ENCODE data around the gene ALK. TPM values are rescaled to one million over a fixed set of nuclear protein-coding genes. Genes with fewer than 3 reads are reported as not detected.

The ALK gene
- total RNA-seq, 4 donors from 2014 or later, result 0.06 to 4.1 TPM; not detected in 2

DNA sequence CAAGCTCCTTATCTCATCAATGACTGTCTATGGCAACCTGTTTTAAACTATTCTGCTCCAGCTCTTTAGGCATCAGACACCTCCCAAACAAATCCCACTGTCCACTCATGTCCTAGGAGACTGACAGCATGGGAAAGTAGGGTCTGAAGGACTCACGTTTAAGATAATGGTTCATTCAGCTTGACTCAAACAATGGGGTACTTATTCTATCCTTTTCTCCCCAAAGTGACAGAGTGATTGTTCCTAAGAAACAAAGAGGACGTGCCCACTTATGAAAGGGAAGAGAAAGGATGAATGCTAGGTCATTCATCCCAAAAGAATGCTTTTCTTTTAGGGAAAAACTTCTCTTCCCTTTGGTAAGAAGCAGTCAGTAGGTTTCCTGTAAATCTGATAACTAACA, 41.9 kb downstream of the ALK start:
- no peaks in the 10 kb centered on the region for H3K36me3 ChIP-seq
- DNase-seq, result no peak
- H3K27me3 ChIP-seq, result no peaks in the 10 kb centered on the region
- H3K4me3 ChIP-seq, result no peak overlapping the region
- no peak overlapping the region for H3K27ac ChIP-seq
- intact Hi-C loops (cut with DNase I; ENCODE audit: low total_unique reads), result no loop called here
- no peak for TF ChIP-seq POLR2A (IDR thresholded peaks at IDR 0.05)
- TF ChIP-seq, protein P1, sequence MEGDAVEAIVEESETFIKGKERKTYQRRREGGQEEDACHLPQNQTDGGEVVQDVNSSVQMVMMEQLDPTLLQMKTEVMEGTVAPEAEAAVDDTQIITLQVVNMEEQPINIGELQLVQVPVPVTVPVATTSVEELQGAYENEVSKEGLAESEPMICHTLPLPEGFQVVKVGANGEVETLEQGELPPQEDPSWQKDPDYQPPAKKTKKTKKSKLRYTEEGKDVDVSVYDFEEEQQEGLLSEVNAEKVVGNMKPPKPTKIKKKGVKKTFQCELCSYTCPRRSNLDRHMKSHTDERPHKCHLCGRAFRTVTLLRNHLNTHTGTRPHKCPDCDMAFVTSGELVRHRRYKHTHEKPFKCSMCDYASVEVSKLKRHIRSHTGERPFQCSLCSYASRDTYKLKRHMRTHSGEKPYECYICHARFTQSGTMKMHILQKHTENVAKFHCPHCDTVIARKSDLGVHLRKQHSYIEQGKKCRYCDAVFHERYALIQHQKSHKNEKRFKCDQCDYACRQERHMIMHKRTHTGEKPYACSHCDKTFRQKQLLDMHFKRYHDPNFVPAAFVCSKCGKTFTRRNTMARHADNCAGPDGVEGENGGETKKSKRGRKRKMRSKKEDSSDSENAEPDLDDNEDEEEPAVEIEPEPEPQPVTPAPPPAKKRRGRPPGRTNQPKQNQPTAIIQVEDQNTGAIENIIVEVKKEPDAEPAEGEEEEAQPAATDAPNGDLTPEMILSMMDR (IDR thresholded peaks at IDR 0.05), result no peak
- H3K9me3 ChIP-seq, result no peaks in the 10 kb centered on the region
- no peaks in the 10 kb centered on the region for H3K4me1 ChIP-seq

- Histone ChIP-seq H3K4me1 (no peaks in the 10 kb centered on the region), H3K9me3 (no peaks in the 10 kb centered on the region), H3K4me3 (no peak overlapping the region), H3K36me3 (no peaks in the 10 kb centered on the region), H3K27ac (no peak overlapping the region), H3K27me3 (no peaks in the 10 kb centered on the region)
- TF ChIP-seq, protein P1 (IDR thresholded peaks at IDR 0.05), result no peak
- TF ChIP-seq POLR2A (IDR thresholded peaks at IDR 0.05), result no peak
- intact Hi-C loops (cut with DNase I; ENCODE audit: low total_unique reads), result no loop called here
- DNase-seq, result no peak
Observed at GRCh38 chr2:29878898-29879297, 42.5 kb downstream of the ALK start.

- no peak for TF ChIP-seq POLR2A (IDR thresholded peaks at IDR 0.05)
- TF ChIP-seq, protein P1 (IDR thresholded peaks at IDR 0.05), result no peak
- Histone ChIP-seq H3K9me3 (no peaks in the 10 kb centered on the region), H3K27me3 (no peaks in the 10 kb centered on the region), H3K4me3 (no peak overlapping the region), H3K36me3 (no peaks in the 10 kb centered on the region), H3K4me1 (no peaks in the 10 kb centered on the region), H3K27ac (no peak overlapping the region)
- DNase-seq, result no peak
- intact Hi-C loops (cut with DNase I; ENCODE audit: low total_unique reads), result no loop called here
Observed at GRCh38 chr2:29876374-29876773, 45.0 kb downstream of the ALK start.

- Histone ChIP-seq H3K4me1 (no peaks in the 10 kb centered on the region), H3K27me3 (no peaks in the 10 kb centered on the region), H3K36me3 (no peaks in the 10 kb centered on the region), H3K4me3 (no peak overlapping the region), H3K27ac (no peak overlapping the region), H3K9me3 (no peaks in the 10 kb centered on the region)
- DNase-seq, result no peak
- intact Hi-C loops (cut with DNase I; ENCODE audit: low total_unique reads), result no loop called here
- TF ChIP-seq, protein P1 (IDR thresholded peaks at IDR 0.05), result no peak
- TF ChIP-seq POLR2A (IDR thresholded peaks at IDR 0.05), result no peak
Observed at GRCh38 chr2:29874745-29875144, 46.6 kb downstream of the ALK start.

- TF ChIP-seq, protein P1 (IDR thresholded peaks at IDR 0.05), result no peak
- TF ChIP-seq POLR2A (IDR thresholded peaks at IDR 0.05), result no peak
Observed at GRCh38 chr2:29872870-29873269, 48.5 kb downstream of the ALK start.

More at GRCh38 chr2:29872870-29873269, 48.5 kb downstream of the ALK start:
- Histone ChIP-seq H3K27me3 (no peaks in the 10 kb centered on the region), H3K36me3 (no peaks in the 10 kb centered on the region), H3K4me1 (no peaks in the 10 kb centered on the region), H3K27ac (no peak overlapping the region), H3K4me3 (no peak overlapping the region), H3K9me3 (no peaks in the 10 kb centered on the region)
- intact Hi-C loops (cut with DNase I; ENCODE audit: low total_unique reads), result no loop called here
- DNase-seq, result no peak
